Suppressor macrophage (primary cell): Measurements from ENCODE around the gene RPL23.
"Not testable (repeated sequence)": the region's sequence is repeated elsewhere in the genome, so short reads cannot be mapped to it uniquely, and the experiment has no call there.

Experiments used
- DNase-seq, 4 experiments: peaks; one replicate each; pipeline ENCODE4 v3.0.0-alpha.2; 2020 to 2022

RPL23 gene

GRCh38 chr17:38867179-38867967 lies 13.9 kb upstream of the RPL23 start:
- DNase-seq = peak; percentile 70 to 82 (median 77)

DNA sequence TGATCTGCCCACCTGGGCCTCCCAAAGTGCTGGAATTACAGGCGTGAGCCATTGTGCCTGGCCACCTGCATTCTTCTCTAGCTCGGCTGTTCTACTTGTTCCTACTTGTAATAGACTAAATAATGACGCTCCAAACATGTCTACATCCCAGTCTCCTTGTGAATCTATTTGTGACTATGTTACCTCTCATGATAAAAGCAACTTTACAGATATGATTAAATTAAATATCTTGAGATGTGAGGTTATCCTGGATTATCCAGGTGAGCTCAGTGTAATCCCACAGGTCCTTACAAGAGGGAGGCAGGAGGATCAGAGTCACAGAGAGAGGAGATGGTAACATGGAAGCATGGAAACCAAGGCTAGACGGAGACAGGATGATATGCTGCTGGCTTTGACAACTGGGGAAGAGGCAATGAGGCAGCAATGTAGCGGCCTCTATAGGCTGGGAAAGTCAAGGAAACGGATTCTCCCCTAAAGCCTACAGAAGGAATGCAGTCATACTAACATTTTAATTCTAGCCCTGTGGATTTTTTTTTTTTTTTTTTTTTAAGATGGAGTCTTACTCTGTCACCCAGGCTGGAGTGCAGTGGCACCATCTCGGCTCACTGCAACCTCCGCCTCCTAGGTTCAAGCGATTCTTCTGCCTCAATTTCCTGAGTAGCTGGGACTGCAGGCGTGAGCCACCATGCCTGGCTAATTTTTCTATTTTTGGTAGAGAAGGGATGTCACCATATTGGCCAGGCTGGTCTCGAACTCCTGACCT lies 11.3 kb upstream of the RPL23 start:
- DNase-seq = peak in 3 of 4 experiments; percentile 37 to 52 (median 51)

GRCh38 chr17:38861399-38861843 lies 7.9 kb upstream of the RPL23 start:
- no peak for DNase-seq

DNA sequence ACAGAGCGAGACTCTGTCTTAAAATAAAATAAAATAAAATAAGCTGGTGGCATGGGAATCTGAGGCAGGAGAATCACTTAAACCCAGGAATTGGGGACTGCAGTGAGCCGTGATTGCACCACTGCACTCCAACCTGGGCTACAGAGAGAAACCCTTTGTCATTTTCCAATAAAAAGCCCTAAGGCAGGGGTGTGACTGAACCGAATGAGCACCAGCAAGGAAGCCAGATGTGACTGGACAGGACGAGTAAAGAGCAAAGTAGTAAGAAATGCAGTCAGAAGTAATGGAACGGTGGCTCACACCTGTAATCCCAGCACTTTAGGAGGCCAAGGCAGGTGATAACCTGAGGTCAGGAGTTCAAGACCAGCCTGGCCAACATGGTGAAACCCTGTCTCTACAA lies 3.8 kb upstream of the RPL23 start:
- DNase-seq = no peak

GRCh38 chr17:38855101-38855714 lies 1.7 kb upstream of the RPL23 start:
- DNase-seq = not testable (repeated sequence)

- DNase-seq = peak in 1 of 4 experiments; percentile 30
Observed at GRCh38 chr17:38852771-38853291, 690 bp downstream of the RPL23 start.

GRCh38 chr17:38851434-38851833 lies 2.1 kb downstream of the RPL23 start:
- DNase-seq = peak in 3 of 4 experiments; percentile 19 to 34 (median 33)

DNA sequence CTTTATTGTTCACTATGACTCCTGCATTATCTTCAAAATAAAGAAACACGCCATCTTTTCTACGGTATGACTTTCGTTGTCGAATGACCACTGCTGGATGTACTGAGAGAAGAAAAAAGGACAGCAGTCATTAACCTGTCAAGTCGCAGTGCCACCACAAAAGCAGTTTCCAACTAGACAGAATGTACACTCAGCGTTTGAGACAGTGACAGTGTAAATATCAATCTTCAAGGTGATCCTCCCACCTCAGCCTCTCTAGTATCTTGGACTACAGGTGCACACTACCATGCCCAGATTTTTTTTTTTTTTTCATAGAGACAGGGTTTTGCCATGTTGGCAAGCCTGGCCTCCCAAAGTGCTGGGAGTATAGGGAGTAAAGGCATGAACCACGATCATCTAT lies 3.1 kb downstream of the RPL23 start:
- DNase-seq = no peak

DNA sequence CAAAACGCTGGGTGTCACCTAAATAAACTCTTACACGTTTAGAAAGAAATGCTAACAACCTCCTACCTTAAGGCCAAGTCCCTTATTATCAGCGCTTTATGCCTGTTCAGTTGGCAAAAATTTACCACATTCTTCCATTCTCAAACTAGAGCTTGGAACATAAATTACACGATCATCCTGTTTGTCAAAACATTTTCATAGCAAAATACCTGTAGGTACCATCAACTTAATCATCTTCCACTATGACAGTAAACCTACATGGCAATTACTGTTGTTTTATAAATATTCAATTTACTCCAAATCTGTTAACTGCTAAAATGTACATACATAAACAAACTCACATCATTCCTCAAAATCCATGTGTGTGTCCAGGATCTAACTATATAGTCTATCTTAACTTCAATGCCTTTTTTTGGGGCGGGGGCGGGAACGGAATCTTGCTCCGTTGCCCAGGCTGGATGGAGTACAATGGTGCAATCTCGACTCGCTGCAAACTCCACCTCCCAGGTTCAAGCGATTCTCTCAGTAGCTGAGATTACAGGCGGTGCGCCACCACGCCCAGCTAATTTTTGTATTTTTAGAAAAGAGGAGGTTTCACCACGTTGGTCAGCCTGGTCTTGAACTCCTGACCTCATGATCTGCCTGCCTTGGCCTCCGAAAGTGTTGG lies 4.4 kb downstream of the RPL23 start:
- no peak for DNase-seq

- no peak for DNase-seq
Observed at GRCh38 chr17:38848557-38848891, 5.0 kb downstream of the RPL23 start.

DNA sequence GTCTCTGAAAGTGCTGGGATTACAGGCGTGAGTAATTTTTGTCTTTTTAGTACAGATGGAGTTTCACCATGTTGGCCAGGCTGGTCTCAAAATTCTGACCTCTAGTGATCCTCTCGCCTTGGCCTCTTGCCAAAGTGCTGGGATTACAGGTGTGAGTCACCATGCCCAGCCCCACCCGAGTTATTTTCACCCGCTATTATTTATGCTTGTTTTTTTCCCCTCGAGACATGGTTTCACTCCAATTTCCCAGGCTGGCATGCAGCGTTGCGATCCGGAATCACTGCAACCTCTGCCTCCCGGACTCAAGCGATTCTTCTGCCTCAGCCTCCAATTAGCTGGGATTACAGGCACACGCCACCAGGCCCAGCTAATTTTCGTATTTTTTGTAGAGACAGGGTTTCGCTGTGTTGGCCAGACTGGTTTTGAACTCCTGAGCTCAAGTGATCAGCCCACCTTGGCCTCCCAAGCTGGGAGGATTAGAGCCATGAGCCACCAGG lies 9.2 kb downstream of the RPL23 start:
- no peak for DNase-seq

- DNase-seq = peak in 1 of 4 experiments; percentile 4
Observed at GRCh38 chr17:38825762-38826247, 27.7 kb downstream of the RPL23 start.

GRCh38 chr17:38824899-38825761 lies 28.4 kb downstream of the RPL23 start, which contains the start of gene CWC25:
Gene CWC25, minus strand, starts transcription at chr17:38825321. Its CDS starts 138 bp downstream, at chr17:38825183.
- peak; percentile 97 to 100 (median 97) for DNase-seq

- DNase-seq = peak in 1 of 4 experiments; percentile 9
Observed at GRCh38 chr17:38815576-38816193, 37.8 kb downstream of the RPL23 start.

- DNase-seq = no peak
Observed at GRCh38 chr17:38809828-38810227, 43.7 kb downstream of the RPL23 start.

GRCh38 chr17:38800237-38800760 lies 53.2 kb downstream of the RPL23 start:
- DNase-seq = no peak

GRCh38 chr17:38799501-38800236 lies 53.9 kb downstream of the RPL23 start, which contains the start of gene PIP4K2B:
Gene PIP4K2B, minus strand, starts transcription at chr17:38799556. Its CDS starts 132 bp downstream, at chr17:38799424.
- peak; percentile 96 to 98 (median 98) for DNase-seq

DNA sequence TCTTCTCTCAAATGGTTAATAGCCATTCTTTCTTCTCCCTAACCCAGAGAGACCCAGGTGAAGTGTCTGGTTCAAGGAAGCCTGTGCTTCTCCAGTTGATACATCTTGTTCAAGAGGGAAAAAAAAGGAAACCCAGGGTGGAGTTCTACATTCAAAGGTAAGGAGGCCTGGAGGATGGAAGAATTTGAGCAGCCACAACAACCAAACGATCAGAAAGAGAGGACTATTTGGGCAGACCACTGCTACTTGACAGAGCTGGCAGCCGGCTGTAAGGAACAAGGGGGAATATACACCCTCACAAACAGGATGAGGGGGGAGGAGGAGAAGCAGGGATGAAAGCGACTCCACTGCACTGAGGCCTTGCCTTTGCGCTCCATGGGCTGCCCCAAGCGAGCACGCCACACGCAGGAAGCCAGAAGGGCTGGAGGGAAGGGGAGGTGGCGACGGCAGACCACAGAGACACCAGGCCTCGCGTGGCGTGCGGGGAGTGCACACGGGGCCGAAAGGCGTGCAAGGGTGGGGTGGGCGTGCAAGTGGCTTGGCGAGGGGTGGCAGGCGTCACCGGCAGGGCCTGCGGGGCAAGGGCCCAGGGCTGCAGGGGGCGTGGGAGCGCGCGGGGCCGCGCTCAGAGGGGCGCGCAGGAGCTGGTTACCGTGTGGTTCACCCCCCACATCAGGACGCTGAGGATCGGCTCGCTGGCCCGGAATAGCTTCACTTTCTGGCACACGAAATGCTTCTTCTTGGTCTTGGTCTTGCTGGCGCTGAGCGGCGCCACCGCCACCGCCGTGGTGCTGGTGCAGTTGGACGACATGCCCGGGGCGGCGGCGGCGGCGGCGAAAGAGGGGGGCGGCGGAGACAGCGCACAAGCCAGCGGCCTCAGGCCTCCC lies 54.7 kb downstream of the RPL23 start:
- DNase-seq = peak; percentile 46 to 74 (median 60)
